HepG2 (cell line): ENCODE measurements around the gene DDHD1. TPM values are rescaled to one million over a fixed set of nuclear protein-coding genes. Genes with fewer than 3 reads are reported as not detected.

Experiments
- ARID4A ChIP-seq: sonication (generic); formaldehyde crosslinking; IDR thresholded peaks from 2 replicates; pipeline ENCODE4 v1.5.0; 2020; ENCODE audit warnings: mild to moderate bottlenecking, missing genetic modification reagents, borderline replicate concordance
- CREBL2 ChIP-seq: sonication (generic); formaldehyde crosslinking; IDR thresholded peaks from 2 replicates; pipeline ENCODE4 v1.8.1; 2023; ENCODE audit warnings: missing genetic modification reagents, mild to moderate bottlenecking, borderline replicate concordance
- KDM4B ChIP-seq: sonication (generic); formaldehyde crosslinking; IDR thresholded peaks from 2 replicates; pipeline ENCODE4 v1.4.0; 2020; ENCODE audit warnings: missing genetic modification reagents
- MLX ChIP-seq: IDR thresholded peaks from 2 replicates; pipeline ENCODE4 v1.6.1; 2016
- TMF1 ChIP-seq: sonication (generic); formaldehyde crosslinking; IDR thresholded peaks from 2 replicates; pipeline ENCODE4 v1.8.1; 2022; ENCODE audit warnings: low read depth, missing genetic modification reagents
- ZC3H4 ChIP-seq: sonication (generic); formaldehyde crosslinking; IDR thresholded peaks from 2 replicates; pipeline ENCODE4 v1.4.0; 2020; ENCODE audit warnings: missing genetic modification reagents, borderline replicate concordance
- ZHX2 ChIP-seq, 2 experiments: sonication (generic) in 1 of 2; formaldehyde crosslinking in 1 of 2; IDR thresholded peaks; 2 replicates each; pipeline versions ENCODE4 v1.6.1 to v1.9.0; 2014 to 2022; ENCODE audit warnings: antibody characterized with exemption in 1 of 2, borderline replicate concordance in 1 of 2, inconsistent platforms in 1 of 2, low read depth in 1 of 2, missing genetic modification reagents in 1 of 2
- ZNF281 ChIP-seq: sonication (generic); formaldehyde crosslinking; IDR thresholded peaks from 2 replicates; pipeline ENCODE4 v1.4.0; 2020; ENCODE audit warnings: missing genetic modification reagents, borderline replicate concordance
- ZNF282 ChIP-seq: fragments of 450-650 bp; IDR thresholded peaks from 2 replicates; pipeline ENCODE4 v1.6.1; 2018; ENCODE audit not compliant: partially characterized antibody
- ZNF781 ChIP-seq: sonication (generic); formaldehyde crosslinking; IDR thresholded peaks from 2 replicates; pipeline ENCODE4 v1.5.1; 2020; ENCODE audit warnings: borderline replicate concordance, mild to moderate bottlenecking, missing genetic modification reagents; ENCODE audit errors: not compliant biosample characterization
- polyA plus RNA-seq, 8 experiments: library from polyadenylated mRNA; depleted of rRNA in 3 of 8; stranded (reverse) in 7 of 8; unstranded in 1 of 8; fragments of >200 nt; fragmentation: Illumina TruSeq in 4 of 8; extraction: Trizol in 4 of 8; gene quantifications; 2 replicates each; pipeline versions ENCODE4 v1.2.1 to v1.2.3, GENCODE V29; 2011 to 2016; ENCODE audit warnings: low read depth in 4 of 8, missing spikeins in 1 of 8, mixed read lengths in 1 of 8; ENCODE audit not compliant: insufficient read depth in 1 of 8
- total RNA-seq, 5 experiments: library from RNA; depleted of rRNA; stranded (reverse); fragments of >200 nt; fragmentation: Illumina TruSeq; extraction: Trizol; gene quantifications; 2 replicates each; pipeline ENCODE4 v1.2.3, GENCODE V29; 2016; ENCODE audit warnings: low read depth in 1 of 5

The DDHD1 gene
- total and polyA plus RNA-seq, 2 of the 13 experiments (the other 11 are each of a cell fraction or from before 2014, with no cell fraction given) = 4.6 to 8.3 TPM

- TF ChIP-seq ZNF281 (CRISPR knock-in tag) = no peak
- TF ChIP-seq ZNF781 (CRISPR knock-in tag) = no peak
- no peak for TF ChIP-seq CREBL2 (CRISPR knock-in tag)
- no peak for TF ChIP-seq KDM4B (CRISPR knock-in tag)
- TF ChIP-seq ZC3H4 = no peak
- TF ChIP-seq ZHX2 (IDR thresholded peaks at IDR 0.05; ENCODE audit: low read depth) = no peak
- no peak for TF ChIP-seq ZHX2 (CRISPR knock-in tag; IDR thresholded peaks at IDR 0.05; ENCODE audit: borderline replicate concordance)
- no peak; the same call in 1 of the 2 replicates for TF ChIP-seq ARID4A
- TF ChIP-seq ZNF282 = no peak
- 0 out of 2 replicates have a peak, but pooled peaks have one; percentile 29 for TF ChIP-seq TMF1 (CRISPR knock-in tag)
- no peak for TF ChIP-seq MLX
Observed at GRCh38 chr14:53152887-53153701, at the start of gene DDHD1 (continued).
